NCI-H1417 treated with DMSO at 0.1 percent for 48 hours (cell line): ENCODE results near the gene NRARP.
A peak's percentile ranks its signal among the peaks of the same experiment; 100 is the strongest.

Experiments
- DNase-seq: peaks from one replicate; lab custom pipeline; 2025; lab: John Stamatoyannopoulos, UW

The NRARP gene

GRCh38 chr9:137256856-137257255 is 45.2 kb downstream of the NRARP start:
- DNase-seq = no peak

GRCh38 chr9:137256362-137256761 is 45.7 kb downstream of the NRARP start:
- no peak for DNase-seq

- no peak for DNase-seq
Measured at GRCh38 chr9:137255448-137256114, 46.5 kb downstream of the NRARP start.

GRCh38 chr9:137254624-137255447 is 47.2 kb downstream of the NRARP start, which contains the start of gene NELFB:
TSS of gene NELFB (plus strand) at chr9:137255327.
- DNase-seq = peak; percentile 46

GRCh38 chr9:137253717-137254623 is 48.1 kb downstream of the NRARP start:
- no peak for DNase-seq

GRCh38 chr9:137252555-137253506 is 49.2 kb downstream of the NRARP start:
- no peak for DNase-seq

GRCh38 chr9:137251490-137252268 is 50.4 kb downstream of the NRARP start:
- no peak for DNase-seq

GRCh38 chr9:137251194-137251461 is 50.9 kb downstream of the NRARP start, which contains the start of gene STPG3:
TSS of gene STPG3 (plus strand) at chr9:137251286. CDS start at chr9:137251287, 1 bp downstream.
- DNase-seq = no peak

- DNase-seq = no peak
Measured at GRCh38 chr9:137250329-137251193, 51.5 kb downstream of the NRARP start.
